HG02798 (cell line): ENCODE data around the gene SLK.

Experiments used
- ATAC-seq: cut with Tn5 transposase; IDR thresholded peaks from one replicate; pipeline ENCODE4 v1.9.1; 2021; ENCODE audit warnings: mild to moderate bottlenecking; ENCODE audit not compliant: unreplicated experiment, poor library complexity

Gene SLK

GRCh38 chr10:104031631-104032030, 64.7 kb downstream of the SLK start:
- ATAC-seq: no peak

- no peak for ATAC-seq
Measured at GRCh38 chr10:104032144-104032775, 65.3 kb downstream of the SLK start.

- ATAC-seq: no peak
Measured at GRCh38 chr10:104033401-104033930, 66.5 kb downstream of the SLK start.

GRCh38 chr10:104033966-104034365, 67.0 kb downstream of the SLK start:
- ATAC-seq: no peak

- ATAC-seq: no peak
Measured at GRCh38 chr10:104034401-104035193, 67.7 kb downstream of the SLK start.

GRCh38 chr10:104035194-104036068, 68.5 kb downstream of the SLK start:
- ATAC-seq: no peak

- ATAC-seq: no peak
Measured at GRCh38 chr10:104036069-104036384, 69.1 kb downstream of the SLK start.

- ATAC-seq: no peak
Measured at GRCh38 chr10:104036518-104037260, 69.7 kb downstream of the SLK start.

GRCh38 chr10:104037261-104037951, 70.5 kb downstream of the SLK start:
- no peak for ATAC-seq

GRCh38 chr10:104038537-104038936, 71.6 kb downstream of the SLK start:
- no peak for ATAC-seq

GRCh38 chr10:104038958-104039752, 72.2 kb downstream of the SLK start:
- no peak for ATAC-seq

- ATAC-seq: no peak
Measured at GRCh38 chr10:104040382-104040781, 73.4 kb downstream of the SLK start.

- ATAC-seq: no peak
Measured at GRCh38 chr10:104040862-104041789, 74.2 kb downstream of the SLK start.

GRCh38 chr10:104041891-104042535, 75.1 kb downstream of the SLK start:
- no peak for ATAC-seq

GRCh38 chr10:104043185-104043830, 76.4 kb downstream of the SLK start:
- no peak for ATAC-seq

GRCh38 chr10:104043854-104044253, 76.9 kb downstream of the SLK start:
- no peak for ATAC-seq
